8988T (cell line): ENCODE data around the gene ATP11B.
"Not testable (repeated sequence)": the region's sequence is repeated elsewhere in the genome, so short reads cannot be mapped to it uniquely, and the experiment has no call there.

Experiments used
- DNase-seq: peaks from one replicate; pipeline ENCODE4 v3.0.0; 2011

ATP11B gene

GRCh38 chr3:182795389-182795782 is 2.1 kb downstream of the ATP11B start:
- DNase-seq: no peak

GRCh38 chr3:182796310-182796709 is 3.0 kb downstream of the ATP11B start:
- DNase-seq: no peak

- DNase-seq: no peak
Observed at GRCh38 chr3:182797876-182798275, 4.6 kb downstream of the ATP11B start.

- DNase-seq: not testable (repeated sequence)
Observed at GRCh38 chr3:182799143-182799542, 5.8 kb downstream of the ATP11B start.

- DNase-seq: no peak
Observed at GRCh38 chr3:182800508-182800907, 7.2 kb downstream of the ATP11B start.

- DNase-seq: no peak
Observed at GRCh38 chr3:182802413-182803390, 9.4 kb downstream of the ATP11B start.

- DNase-seq: no peak
Observed at GRCh38 chr3:182803596-182803995, 10.3 kb downstream of the ATP11B start.

- DNase-seq: no peak
Observed at GRCh38 chr3:182807061-182807460, 13.8 kb downstream of the ATP11B start.

- no peak for DNase-seq
Observed at GRCh38 chr3:182808041-182808770, 14.9 kb downstream of the ATP11B start.

- DNase-seq: no peak
Observed at GRCh38 chr3:182809531-182809930, 16.2 kb downstream of the ATP11B start.

- DNase-seq: no peak
Observed at GRCh38 chr3:182810574-182811268, 17.4 kb downstream of the ATP11B start.

- DNase-seq: no peak
Observed at GRCh38 chr3:182811269-182811596, 17.9 kb downstream of the ATP11B start.

- DNase-seq: no peak
Observed at GRCh38 chr3:182812123-182812522, 18.8 kb downstream of the ATP11B start.

- DNase-seq: no peak
Observed at GRCh38 chr3:182814419-182815062, 21.2 kb downstream of the ATP11B start.

GRCh38 chr3:182816181-182816580 is 22.9 kb downstream of the ATP11B start:
- no peak for DNase-seq

- no peak for DNase-seq
Observed at GRCh38 chr3:182818296-182818978, 25.1 kb downstream of the ATP11B start.

GRCh38 chr3:182821221-182821981 is 28.1 kb downstream of the ATP11B start:
- DNase-seq: no peak

- not testable (repeated sequence) for DNase-seq
Observed at GRCh38 chr3:182822260-182822659, 29.0 kb downstream of the ATP11B start.

GRCh38 chr3:182824957-182825356 is 31.7 kb downstream of the ATP11B start:
- no peak for DNase-seq

- no peak for DNase-seq
Observed at GRCh38 chr3:182829761-182830405, 36.6 kb downstream of the ATP11B start.

GRCh38 chr3:182837855-182838454 is 44.7 kb downstream of the ATP11B start:
- no peak for DNase-seq
